Measurements from ENCODE around the gene TBC1D5.

Gene TBC1D5

DNA sequence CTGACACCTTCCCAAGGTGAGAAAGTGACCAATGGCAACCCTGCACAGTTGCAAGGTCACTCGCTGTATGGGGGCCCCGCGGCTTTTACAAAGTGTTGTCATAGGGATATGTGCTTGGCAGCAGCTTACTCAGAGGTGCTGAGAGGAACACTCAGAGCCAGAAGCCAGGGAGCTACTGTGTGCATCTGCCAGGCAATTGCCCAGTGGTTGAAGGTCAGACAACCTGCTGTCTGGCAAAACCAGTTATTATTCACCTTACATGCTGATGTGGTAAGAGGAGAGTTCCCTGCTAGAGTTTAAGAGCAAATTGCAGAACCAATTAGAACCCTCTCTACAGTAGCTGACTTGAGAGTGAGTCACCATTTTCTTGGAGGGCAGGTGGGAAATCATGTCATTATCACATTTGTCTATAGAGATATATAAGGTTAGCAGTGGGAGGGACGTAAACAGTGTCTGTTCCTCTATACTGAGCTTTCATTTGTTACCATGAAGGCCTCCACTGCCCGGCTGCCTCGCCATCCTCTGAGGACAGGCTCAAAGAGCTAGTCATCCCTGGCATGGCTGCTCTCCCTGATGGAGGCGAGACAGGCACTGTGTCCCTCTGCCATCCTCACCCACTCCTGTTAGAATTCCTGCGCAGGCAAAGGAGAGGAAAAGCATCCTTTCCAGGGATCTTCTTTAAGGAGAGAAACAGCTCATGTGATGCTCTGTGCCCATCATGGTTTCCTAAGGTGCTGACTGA, 583.3 kb downstream of the TBC1D5 start:
- Histone ChIP-seq H3K4me1 (ENCODE audit: control insufficient read depth, insufficient read depth, low read depth, low read length) (peaks cover 15% of the 10 kb centered on the region), H2AFZ (ENCODE audit: low read depth, low read length) (no peak overlapping the region), H3K79me1 (replicated peaks; ENCODE audit: low read length, poor library complexity, severe bottlenecking) (no peaks in the 10 kb centered on the region), H2BK15ac (ENCODE audit: low read depth, poor library complexity, severe bottlenecking) (no peak overlapping the region), H3K4me3 (ENCODE audit: insufficient read depth in 1 of 2, low read depth in 1 of 2, low read length in 2 of 2) (no peak overlapping the region), H3K4me2 (ENCODE audit: low read length, poor library complexity, severe bottlenecking) (no peak overlapping the region), H4K8ac (ENCODE audit: low read length) (no peak overlapping the region), H3K9ac (ENCODE audit: low read length) (no peak overlapping the region), H3K14ac (ENCODE audit: low read length in 2 of 2) (no peak overlapping the region), H2BK5ac (ENCODE audit: low read depth, low read length, poor library complexity, severe bottlenecking) (no peak overlapping the region), H2BK12ac (ENCODE audit: low read length in 2 of 2) (no peak overlapping the region), H2AK5ac (ENCODE audit: low read length, severe bottlenecking) (no peak overlapping the region), H3K9me3 (ENCODE audit: control insufficient read depth, low read length) (peaks cover under 1% of the 10 kb centered on the region), H3K4ac (ENCODE audit: low read depth in 1 of 2, low read length in 2 of 2) (no peak overlapping the region), H2BK120ac (ENCODE audit: low read depth, low read length) (no peak overlapping the region), H3K18ac (ENCODE audit: low read depth in 1 of 2, low read length in 2 of 2) (no peak overlapping the region), H3K27ac (ENCODE audit: low read length, poor library complexity, severe bottlenecking) (no peak overlapping the region), H4K91ac (ENCODE audit: low read length) (no peak overlapping the region), H3K27me3 (ENCODE audit: control insufficient read depth in 1 of 2, insufficient read depth in 1 of 2, low read length in 2 of 2) (no peaks in the 10 kb centered on the region), H3K23ac (ENCODE audit: low read length in 2 of 2) (no peak overlapping the region), H3K36me3 (ENCODE audit: control insufficient read depth in 1 of 2, insufficient read depth in 2 of 2, low read depth in 1 of 2, low read length in 2 of 2) (peaks cover 38 to 55% of the 10 kb centered on the region in 2 experiments)
- no peak for DNase-seq
- WGBS = 96% methylated on average over 8 of the region's 8 CpGs

DNA sequence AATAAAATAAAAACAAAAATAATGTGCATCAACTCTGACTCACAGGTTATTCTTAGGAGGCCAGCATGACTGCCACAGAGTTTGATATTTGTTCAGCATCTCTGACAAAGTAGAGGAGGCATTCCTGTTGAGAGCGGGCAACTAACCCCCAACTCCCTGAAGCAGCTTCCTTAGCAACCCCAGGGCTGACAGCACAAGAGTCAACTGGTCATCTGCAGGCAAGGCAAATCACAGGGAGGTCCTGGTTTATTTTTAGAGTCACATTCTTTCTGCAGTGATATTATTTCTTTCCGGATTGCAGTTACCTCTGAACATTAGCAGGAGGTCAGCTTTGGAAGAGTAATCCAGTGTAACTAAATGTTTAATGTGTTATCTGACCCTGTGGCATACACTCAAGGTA, 584.7 kb downstream of the TBC1D5 start:
- H3K79me1 ChIP-seq (replicated peaks; ENCODE audit: low read length, poor library complexity, severe bottlenecking) = no peaks in the 10 kb centered on the region
- H3K18ac ChIP-seq (ENCODE audit: low read depth in 1 of 2, low read length in 2 of 2) = no peak overlapping the region
- H3K4me1 ChIP-seq (ENCODE audit: control insufficient read depth, insufficient read depth, low read depth, low read length) = peaks cover 15% of the 10 kb centered on the region
- H3K4me2 ChIP-seq (ENCODE audit: low read length, poor library complexity, severe bottlenecking) = no peak overlapping the region
- H3K9ac ChIP-seq (ENCODE audit: low read length) = no peak overlapping the region
- H3K27ac ChIP-seq (ENCODE audit: low read length, poor library complexity, severe bottlenecking) = no peak overlapping the region
- no peak overlapping the region for H2BK15ac ChIP-seq (ENCODE audit: low read depth, poor library complexity, severe bottlenecking)
- H4K8ac ChIP-seq (ENCODE audit: low read length) = no peak overlapping the region
- H3K27me3 ChIP-seq (ENCODE audit: control insufficient read depth in 1 of 2, insufficient read depth in 1 of 2, low read length in 2 of 2) = no peaks in the 10 kb centered on the region
- peaks cover 14% of the 10 kb centered on the region for H3K9me3 ChIP-seq (ENCODE audit: control insufficient read depth, low read length)
- H2AFZ ChIP-seq (ENCODE audit: low read depth, low read length) = no peak overlapping the region
- no peak overlapping the region for H2BK12ac ChIP-seq (ENCODE audit: low read length in 2 of 2)
- no peak overlapping the region for H3K23ac ChIP-seq (ENCODE audit: low read length in 2 of 2)
- DNase-seq = no peak
- no peak overlapping the region for H3K4me3 ChIP-seq (ENCODE audit: insufficient read depth in 1 of 2, low read depth in 1 of 2, low read length in 2 of 2)
- H3K4ac ChIP-seq (ENCODE audit: low read depth in 1 of 2, low read length in 2 of 2) = no peak overlapping the region
- 89% methylated on average over 2 of the region's 2 CpGs for WGBS
- peaks cover 47 to 61% of the 10 kb centered on the region in 2 experiments for H3K36me3 ChIP-seq (ENCODE audit: control insufficient read depth in 1 of 2, insufficient read depth in 2 of 2, low read depth in 1 of 2, low read length in 2 of 2)
- no peak overlapping the region for H2BK120ac ChIP-seq (ENCODE audit: low read depth, low read length)
- no peak overlapping the region for H3K14ac ChIP-seq (ENCODE audit: low read length in 2 of 2)
- no peak overlapping the region for H2AK5ac ChIP-seq (ENCODE audit: low read length, severe bottlenecking)
- H2BK5ac ChIP-seq (ENCODE audit: low read depth, low read length, poor library complexity, severe bottlenecking) = no peak overlapping the region
- H4K91ac ChIP-seq (ENCODE audit: low read length) = no peak overlapping the region

DNA sequence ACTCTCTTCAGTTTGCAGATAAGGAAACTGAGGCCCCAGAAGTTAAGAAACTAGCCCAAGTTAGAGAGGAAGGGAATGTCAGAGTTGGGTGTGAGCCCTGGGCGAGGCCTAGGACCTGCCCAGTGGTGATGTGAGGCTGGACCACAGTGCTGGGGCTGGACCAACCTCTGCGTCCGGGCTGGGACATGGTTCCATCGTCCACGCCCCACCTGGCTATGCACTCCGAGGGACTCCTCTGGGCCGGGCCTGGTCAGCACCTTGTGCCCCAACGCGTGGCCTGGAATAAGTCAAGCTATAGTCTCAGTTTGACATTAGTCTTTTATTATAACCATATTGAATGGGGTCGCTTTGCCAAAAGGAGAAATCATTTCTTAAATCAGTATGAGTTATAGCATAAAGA, 585.6 kb downstream of the TBC1D5 start:
- no peak overlapping the region for H3K27ac ChIP-seq (ENCODE audit: low read length, poor library complexity, severe bottlenecking)
- 96% methylated on average over 8 of the region's 10 CpGs for WGBS

GRCh38 chr3:17155951-17156350, 586.5 kb downstream of the TBC1D5 start:
- no peak overlapping the region for H2AFZ ChIP-seq (ENCODE audit: low read depth, low read length)
- no peak overlapping the region for H2AK5ac ChIP-seq (ENCODE audit: low read length, severe bottlenecking)
- no peaks in the 10 kb centered on the region for H3K27me3 ChIP-seq (ENCODE audit: control insufficient read depth in 1 of 2, insufficient read depth in 1 of 2, low read length in 2 of 2)
- H3K4me3 ChIP-seq (ENCODE audit: insufficient read depth in 1 of 2, low read depth in 1 of 2, low read length in 2 of 2) = no peak overlapping the region
- H3K23ac ChIP-seq (ENCODE audit: low read length in 2 of 2) = no peak overlapping the region
- no peaks in the 10 kb centered on the region for H3K79me1 ChIP-seq (replicated peaks; ENCODE audit: low read length, poor library complexity, severe bottlenecking)
- H3K14ac ChIP-seq (ENCODE audit: low read length in 2 of 2) = no peak overlapping the region
- H2BK12ac ChIP-seq (ENCODE audit: low read length in 2 of 2) = no peak overlapping the region
- H3K27ac ChIP-seq (ENCODE audit: low read length, poor library complexity, severe bottlenecking) = no peak overlapping the region
- H3K36me3 ChIP-seq (ENCODE audit: control insufficient read depth in 1 of 2, insufficient read depth in 2 of 2, low read depth in 1 of 2, low read length in 2 of 2) = peaks cover 41 to 44% of the 10 kb centered on the region in 2 experiments
- H3K9me3 ChIP-seq (ENCODE audit: control insufficient read depth, low read length) = peaks cover 16% of the 10 kb centered on the region
- 97% methylated on average over 1 of the region's 1 CpG for WGBS
- H4K91ac ChIP-seq (ENCODE audit: low read length) = no peak overlapping the region
- no peak for DNase-seq
- no peak overlapping the region for H2BK5ac ChIP-seq (ENCODE audit: low read depth, low read length, poor library complexity, severe bottlenecking)
- no peak overlapping the region for H2BK15ac ChIP-seq (ENCODE audit: low read depth, poor library complexity, severe bottlenecking)
- peaks cover 22% of the 10 kb centered on the region for H3K4me1 ChIP-seq (ENCODE audit: control insufficient read depth, insufficient read depth, low read depth, low read length)
- no peak overlapping the region for H3K9ac ChIP-seq (ENCODE audit: low read length)
- no peak overlapping the region for H2BK120ac ChIP-seq (ENCODE audit: low read depth, low read length)
- H3K18ac ChIP-seq (ENCODE audit: low read depth in 1 of 2, low read length in 2 of 2) = no peak overlapping the region
- no peak overlapping the region for H4K8ac ChIP-seq (ENCODE audit: low read length)
- H3K4me2 ChIP-seq (ENCODE audit: low read length, poor library complexity, severe bottlenecking) = no peak overlapping the region
- H3K4ac ChIP-seq (ENCODE audit: low read depth in 1 of 2, low read length in 2 of 2) = no peak overlapping the region

More for the DNA sequence above, 585.6 kb downstream of the TBC1D5 start:
- Histone ChIP-seq H3K79me1 (replicated peaks; ENCODE audit: low read length, poor library complexity, severe bottlenecking) (no peaks in the 10 kb centered on the region), H2BK120ac (ENCODE audit: low read depth, low read length) (no peak overlapping the region), H2BK5ac (ENCODE audit: low read depth, low read length, poor library complexity, severe bottlenecking) (no peak overlapping the region), H3K4ac (ENCODE audit: low read depth in 1 of 2, low read length in 2 of 2) (no peak overlapping the region), H3K9me3 (ENCODE audit: control insufficient read depth, low read length) (peaks cover 16% of the 10 kb centered on the region), H2AFZ (ENCODE audit: low read depth, low read length) (no peak overlapping the region), H2AK5ac (ENCODE audit: low read length, severe bottlenecking) (no peak overlapping the region), H3K4me2 (ENCODE audit: low read length, poor library complexity, severe bottlenecking) (no peak overlapping the region), H2BK15ac (ENCODE audit: low read depth, poor library complexity, severe bottlenecking) (no peak overlapping the region), H2BK12ac (ENCODE audit: low read length in 2 of 2) (no peak overlapping the region), H3K23ac (ENCODE audit: low read length in 2 of 2) (no peak overlapping the region), H4K91ac (ENCODE audit: low read length) (no peak overlapping the region), H3K36me3 (ENCODE audit: control insufficient read depth in 1 of 2, insufficient read depth in 2 of 2, low read depth in 1 of 2, low read length in 2 of 2) (peaks cover 46 to 53% of the 10 kb centered on the region in 2 experiments), H3K18ac (ENCODE audit: low read depth in 1 of 2, low read length in 2 of 2) (no peak overlapping the region), H3K14ac (ENCODE audit: low read length in 2 of 2) (no peak overlapping the region), H3K4me1 (ENCODE audit: control insufficient read depth, insufficient read depth, low read depth, low read length) (peaks cover 16% of the 10 kb centered on the region), H4K8ac (ENCODE audit: low read length) (no peak overlapping the region), H3K27me3 (ENCODE audit: control insufficient read depth in 1 of 2, insufficient read depth in 1 of 2, low read length in 2 of 2) (no peaks in the 10 kb centered on the region), H3K9ac (ENCODE audit: low read length) (no peak overlapping the region), H3K4me3 (ENCODE audit: insufficient read depth in 1 of 2, low read depth in 1 of 2, low read length in 2 of 2) (no peak overlapping the region)
- DNase-seq = no peak

Data from mesenchymal stem cell (in vitro differentiated cells and primary cell).